ENCODE measurements around the gene HNRNPC. TPM values are rescaled to one million over a fixed set of nuclear protein-coding genes. Genes with fewer than 3 reads are reported as not detected.

Gene HNRNPC
- total RNA-seq, 5 donors from 2014 or later (not counting 1 experiment from before 2014, with no cell fraction given): 417 to 530 (median 441) TPM

DNA sequence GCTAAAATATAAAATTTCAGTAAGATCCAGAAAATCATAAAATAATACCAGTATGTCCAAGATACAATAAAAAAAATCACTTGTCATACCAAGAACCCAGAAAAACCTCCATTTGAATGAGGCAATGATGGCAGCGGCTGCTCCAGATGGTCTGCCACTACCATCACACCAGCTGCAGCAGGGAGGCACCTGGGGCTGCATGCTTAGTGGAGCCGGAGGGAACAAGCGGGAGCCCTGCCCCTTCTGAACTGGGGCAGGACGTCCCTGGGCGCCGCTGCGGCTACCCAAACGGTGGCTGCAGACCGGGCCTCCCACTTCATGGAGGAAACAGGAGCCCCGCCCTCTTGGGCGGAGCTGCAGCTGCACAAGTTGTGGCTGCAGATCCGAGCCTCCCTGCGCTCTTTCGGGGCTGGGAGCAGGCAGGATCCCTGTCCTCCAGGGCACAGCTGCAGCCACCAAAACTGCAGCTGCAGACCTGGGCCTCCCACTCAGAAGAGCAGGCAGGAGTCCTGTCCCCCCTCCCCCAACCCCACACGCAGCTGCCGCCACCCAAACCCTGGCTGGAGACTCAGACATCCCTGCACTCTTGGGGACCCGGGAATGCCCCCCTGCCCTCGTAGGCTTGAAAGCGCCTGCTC lies 77.3 kb downstream of the HNRNPC start:
- Mint-ChIP-seq H3K36me3 (no peaks in the 10 kb centered on the region), H3K4me1 (peaks cover 10 to 14% (median 12%) of the 10 kb centered on the region in 3 donors), H3K27ac (no peak overlapping the region), H3K27me3 (no peaks in the 10 kb centered on the region), H3K9me3 (no peaks in the 10 kb centered on the region), H3K4me3 (peak overlapping the region; percentile 65 to 77 (median 73))
- peaks cover 0 to 10% of the 10 kb centered on the region in 2 experiments for H3K27me3 ChIP-seq (replicated peaks in 1 of 2; ENCODE audit: control insufficient read depth in 2 of 2, extremely low read depth in 1 of 2, insufficient read depth in 2 of 2, low read length in 1 of 2)
- DNase-seq: peak; percentile 28 to 77 (median 60)
- no peaks in the 10 kb centered on the region for H3K9me3 ChIP-seq
- WGBS (ENCODE audit: insufficient coverage): 9% methylated on average over 15 of the region's 19 CpGs
- peaks cover 2 to 17% of the 10 kb centered on the region in 2 experiments for H3K4me1 ChIP-seq (ENCODE audit: control insufficient read depth in 1 of 2, extremely low read depth in 1 of 2, insufficient read depth in 2 of 2, low read length in 2 of 2)
- peak; percentile 89 to 99 (median 94) for ATAC-seq (replicated peaks in 1 of 4)
- H3K4me3 ChIP-seq (ENCODE audit: control insufficient read depth in 1 of 2, extremely low read depth in 1 of 2, low read length in 1 of 2): peak overlapping the region; percentile 55 to 59
- no peak overlapping the region for H3K27ac ChIP-seq (ENCODE audit: low read length)
- ChIA-PET POLR2A (no interaction called here), CTCF (no interaction called here)
- H3K36me3 ChIP-seq (ENCODE audit: control insufficient read depth in 2 of 2, extremely low read depth in 1 of 2, insufficient read depth in 1 of 2, low read length in 1 of 2): no peaks in the 10 kb centered on the region

GRCh38 chr14:21191261-21191808 lies 77.9 kb downstream of the HNRNPC start:
- ChIA-PET CTCF (no interaction called here), POLR2A (no interaction called here)
- Histone ChIP-seq H3K27me3 (replicated peaks in 1 of 2; ENCODE audit: control insufficient read depth in 2 of 2, extremely low read depth in 1 of 2, insufficient read depth in 2 of 2, low read length in 1 of 2) (peaks cover 0 to 10% of the 10 kb centered on the region in 2 experiments), H3K27ac (ENCODE audit: low read length) (no peak overlapping the region), H3K4me1 (ENCODE audit: control insufficient read depth in 1 of 2, extremely low read depth in 1 of 2, insufficient read depth in 2 of 2, low read length in 2 of 2) (peaks cover 2 to 17% of the 10 kb centered on the region in 2 experiments), H3K36me3 (ENCODE audit: control insufficient read depth in 2 of 2, extremely low read depth in 1 of 2, insufficient read depth in 1 of 2, low read length in 1 of 2) (no peaks in the 10 kb centered on the region), H3K4me3 (ENCODE audit: control insufficient read depth in 1 of 2, extremely low read depth in 1 of 2, low read length in 1 of 2) (peak overlapping the region; percentile 55 to 59), H3K9me3 (no peaks in the 10 kb centered on the region)
- 100% methylated on average over 1 of the region's 7 CpGs for WGBS (ENCODE audit: insufficient coverage)
- Mint-ChIP-seq H3K4me1 (peaks cover 10 to 14% (median 12%) of the 10 kb centered on the region in 3 donors), H3K4me3 (peak overlapping the region; percentile 65 to 77 (median 73)), H3K9me3 (no peaks in the 10 kb centered on the region), H3K27ac (no peak overlapping the region), H3K27me3 (no peaks in the 10 kb centered on the region), H3K36me3 (no peaks in the 10 kb centered on the region)
- DNase-seq (no peak), ATAC-seq (replicated peaks in 1 of 4) (peak in 2 of 4 experiments; percentile 15 to 17)

DNA sequence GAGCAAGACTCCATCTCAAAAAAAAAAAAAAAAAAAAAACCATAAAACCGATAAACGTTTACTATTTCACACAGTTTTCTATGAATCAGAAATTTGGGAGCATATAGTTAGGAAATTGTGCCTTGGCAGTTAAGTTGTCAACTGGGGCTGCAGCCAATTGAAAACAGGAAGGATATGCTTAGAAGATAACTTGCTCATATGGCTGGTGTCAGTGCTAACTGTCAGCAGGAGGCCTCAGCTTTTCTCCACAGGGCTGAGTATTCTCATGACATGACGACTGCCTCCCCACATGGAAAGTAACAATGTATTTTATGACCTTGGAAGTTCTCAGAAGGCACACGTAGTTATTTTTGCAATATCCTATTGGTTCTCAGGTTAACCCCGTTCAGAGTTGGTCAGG lies 83.8 kb downstream of the HNRNPC start:
- H3K9me3 Mint-ChIP-seq: peaks cover 4 to 7% (median 7%) of the 10 kb centered on the region in 3 donors
- ChIA-PET POLR2A (no interaction called here), CTCF (no interaction called here)
- H3K36me3 Mint-ChIP-seq: peaks cover 3% of the 10 kb centered on the region
- whole genome bisulfite sequencing (ENCODE audit: insufficient coverage): 53% methylated on average over 2 of the region's 5 CpGs
- no peaks in the 10 kb centered on the region for H3K36me3 ChIP-seq (ENCODE audit: control insufficient read depth in 2 of 2, extremely low read depth in 1 of 2, insufficient read depth in 1 of 2, low read length in 1 of 2)
- peaks cover 0 to 3% of the 10 kb centered on the region in 2 experiments for H3K27me3 ChIP-seq (replicated peaks in 1 of 2; ENCODE audit: control insufficient read depth in 2 of 2, extremely low read depth in 1 of 2, insufficient read depth in 2 of 2, low read length in 1 of 2)
- H3K9me3 ChIP-seq: no peaks in the 10 kb centered on the region
- H3K4me3 ChIP-seq (ENCODE audit: control insufficient read depth in 1 of 2, extremely low read depth in 1 of 2, low read length in 1 of 2): no peak overlapping the region
- H3K4me1 Mint-ChIP-seq: no peaks in the 10 kb centered on the region
- H3K4me3 Mint-ChIP-seq: no peak overlapping the region
- DNase-seq (no peak), ATAC-seq (replicated peaks in 1 of 4) (no peak)
- H3K27me3 Mint-ChIP-seq: peaks cover 12 to 20% of the 10 kb centered on the region in 2 donors
- H3K27ac Mint-ChIP-seq: no peak overlapping the region
- H3K27ac ChIP-seq (ENCODE audit: low read length): no peak overlapping the region
- H3K4me1 ChIP-seq (ENCODE audit: control insufficient read depth in 1 of 2, extremely low read depth in 1 of 2, insufficient read depth in 2 of 2, low read length in 2 of 2): no peaks in the 10 kb centered on the region

DNA sequence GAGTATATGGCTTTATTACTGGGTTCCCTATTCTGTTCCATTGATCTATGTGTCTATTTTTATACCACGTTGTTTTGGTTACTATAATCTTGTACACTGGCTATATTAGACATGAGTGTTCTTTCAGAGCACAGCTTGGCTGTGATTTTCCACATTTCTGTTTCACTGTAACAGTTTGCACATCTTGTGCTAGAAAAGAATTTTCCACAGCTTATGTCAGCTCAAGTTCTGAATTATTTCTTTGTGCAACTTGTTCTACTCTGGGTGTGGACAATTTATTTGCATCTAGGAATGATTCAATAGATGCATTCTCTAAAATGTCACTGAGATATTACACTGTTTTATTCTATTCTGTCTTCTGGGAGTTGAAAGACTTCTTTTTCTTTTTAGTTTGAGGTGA lies 85.0 kb downstream of the HNRNPC start:
- no peaks in the 10 kb centered on the region for H3K4me1 ChIP-seq (ENCODE audit: control insufficient read depth in 1 of 2, extremely low read depth in 1 of 2, insufficient read depth in 2 of 2, low read length in 2 of 2)
- no peaks in the 10 kb centered on the region for H3K9me3 ChIP-seq
- no peak overlapping the region for H3K4me3 Mint-ChIP-seq
- DNase-seq (no peak), ATAC-seq (replicated peaks in 1 of 4) (no peak)
- H3K27ac ChIP-seq (ENCODE audit: low read length): no peak overlapping the region
- CTCF ChIA-PET: no interaction called here
- WGBS (ENCODE audit: insufficient coverage): no CpG with 5 or more reads among the region's 1 CpG
- H3K36me3 Mint-ChIP-seq: peaks cover 3% of the 10 kb centered on the region
- peaks cover 12 to 20% of the 10 kb centered on the region in 2 donors for H3K27me3 Mint-ChIP-seq
- H3K4me3 ChIP-seq (ENCODE audit: control insufficient read depth in 1 of 2, extremely low read depth in 1 of 2, low read length in 1 of 2): no peak overlapping the region
- H3K9me3 Mint-ChIP-seq: peaks cover 4 to 7% (median 7%) of the 10 kb centered on the region in 3 donors
- no peaks in the 10 kb centered on the region for H3K36me3 ChIP-seq (ENCODE audit: control insufficient read depth in 2 of 2, extremely low read depth in 1 of 2, insufficient read depth in 1 of 2, low read length in 1 of 2)
- no peak overlapping the region for H3K27ac Mint-ChIP-seq
- POLR2A ChIA-PET: no interaction called here
- peaks cover 0 to 5% of the 10 kb centered on the region in 2 experiments for H3K27me3 ChIP-seq (replicated peaks in 1 of 2; ENCODE audit: control insufficient read depth in 2 of 2, extremely low read depth in 1 of 2, insufficient read depth in 2 of 2, low read length in 1 of 2)
- no peaks in the 10 kb centered on the region for H3K4me1 Mint-ChIP-seq

- ChIA-PET POLR2A (no interaction called here), CTCF (no interaction called here)
- no peak for ATAC-seq (replicated peaks in 1 of 4)
- DNase-seq: no peak
- no peak overlapping the region for H3K27ac ChIP-seq (ENCODE audit: low read length)
- H3K27me3 ChIP-seq (replicated peaks in 1 of 2; ENCODE audit: control insufficient read depth in 2 of 2, extremely low read depth in 1 of 2, insufficient read depth in 2 of 2, low read length in 1 of 2): peaks cover 0 to 8% of the 10 kb centered on the region in 2 experiments
- Mint-ChIP-seq H3K27ac (no peak overlapping the region), H3K27me3 (peaks cover 12 to 20% of the 10 kb centered on the region in 2 donors), H3K4me3 (no peak overlapping the region), H3K9me3 (peaks cover 5 to 7% (median 7%) of the 10 kb centered on the region in 3 donors), H3K4me1 (no peaks in the 10 kb centered on the region), H3K36me3 (peaks cover 3% of the 10 kb centered on the region)
- H3K36me3 ChIP-seq (ENCODE audit: control insufficient read depth in 2 of 2, extremely low read depth in 1 of 2, insufficient read depth in 1 of 2, low read length in 1 of 2): no peaks in the 10 kb centered on the region
- H3K4me1 ChIP-seq (ENCODE audit: control insufficient read depth in 1 of 2, extremely low read depth in 1 of 2, insufficient read depth in 2 of 2, low read length in 2 of 2): no peaks in the 10 kb centered on the region
- H3K9me3 ChIP-seq: no peaks in the 10 kb centered on the region
- H3K4me3 ChIP-seq (ENCODE audit: control insufficient read depth in 1 of 2, extremely low read depth in 1 of 2, low read length in 1 of 2): no peak overlapping the region
- no CpG with 5 or more reads among the region's 2 CpGs for WGBS (ENCODE audit: insufficient coverage)
These were observed 87.1 kb downstream of the HNRNPC start for GRCh38 chr14:21182166-21182565.

GRCh38 chr14:21171128-21171527 lies 98.1 kb downstream of the HNRNPC start:
- H3K36me3 ChIP-seq (ENCODE audit: control insufficient read depth in 2 of 2, extremely low read depth in 1 of 2, insufficient read depth in 1 of 2, low read length in 1 of 2): no peaks in the 10 kb centered on the region
- Mint-ChIP-seq H3K9me3 (peaks cover 0 to 6% (median 6%) of the 10 kb centered on the region in 3 donors), H3K27me3 (peaks cover 16 to 28% of the 10 kb centered on the region in 2 donors), H3K27ac (no peak overlapping the region), H3K36me3 (peaks cover 5% of the 10 kb centered on the region), H3K4me3 (no peak overlapping the region), H3K4me1 (no peaks in the 10 kb centered on the region)
- H3K4me1 ChIP-seq (ENCODE audit: control insufficient read depth in 1 of 2, extremely low read depth in 1 of 2, insufficient read depth in 2 of 2, low read length in 2 of 2): no peaks in the 10 kb centered on the region
- H3K27me3 ChIP-seq (replicated peaks in 1 of 2; ENCODE audit: control insufficient read depth in 2 of 2, extremely low read depth in 1 of 2, insufficient read depth in 2 of 2, low read length in 1 of 2): peaks cover 0 to 27% of the 10 kb centered on the region in 2 experiments
- CTCF ChIA-PET: no interaction called here
- ATAC-seq (replicated peaks in 1 of 4) (no peak), DNase-seq (no peak)
- H3K27ac ChIP-seq (ENCODE audit: low read length): no peak overlapping the region
- H3K9me3 ChIP-seq: no peaks in the 10 kb centered on the region
- POLR2A ChIA-PET: no interaction called here
- 50% methylated on average over 2 of the region's 2 CpGs for WGBS (ENCODE audit: insufficient coverage)
- H3K4me3 ChIP-seq (ENCODE audit: control insufficient read depth in 1 of 2, extremely low read depth in 1 of 2, low read length in 1 of 2): no peak overlapping the region

Measured in T-cell (primary cell).